Activated T-cell treated with anti-CD3 and anti-CD28 coated beads, Interleukin-2, amount 50 U/mL, for 1 hour (primary cell): ENCODE measurements around the gene CGA.
"Not testable (repeated sequence)": the region's sequence is repeated elsewhere in the genome, so short reads cannot be mapped to it uniquely, and the experiment has no call there.

Source experiments
- DNase-seq: peaks from one replicate; pipeline ENCODE4 v3.0.0-alpha.2; 2020

The CGA gene

GRCh38 chr6:87095087-87095509 is at the start of gene CGA:
Gene CGA, minus strand, starts transcription at chr6:87095106. Its CDS starts 6,906 bp downstream, at chr6:87088200.
- DNase-seq, result no peak

GRCh38 chr6:87139927-87140326 is 45.0 kb upstream of the CGA start:
- not testable (repeated sequence) for DNase-seq

DNA sequence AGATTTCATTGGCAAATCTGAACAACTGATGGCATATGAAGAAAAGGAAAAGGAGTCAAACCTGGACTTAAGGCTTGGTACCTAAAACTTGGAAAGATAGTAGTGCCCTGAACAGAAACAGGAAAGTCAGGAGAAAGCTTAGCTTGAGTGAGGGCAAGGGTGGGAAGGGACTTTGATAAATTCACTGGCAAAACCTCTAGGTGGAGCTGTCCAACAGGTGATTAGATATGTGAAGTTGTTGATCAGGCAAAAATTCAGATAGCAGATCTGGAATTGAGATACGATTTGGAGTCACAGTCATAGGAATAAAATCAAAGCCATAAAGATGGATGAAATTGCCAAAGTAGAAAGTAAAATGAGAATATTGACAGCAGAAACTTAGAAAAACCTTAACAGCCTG is 44.3 kb upstream of the CGA start:
- DNase-seq, result no peak

DNA sequence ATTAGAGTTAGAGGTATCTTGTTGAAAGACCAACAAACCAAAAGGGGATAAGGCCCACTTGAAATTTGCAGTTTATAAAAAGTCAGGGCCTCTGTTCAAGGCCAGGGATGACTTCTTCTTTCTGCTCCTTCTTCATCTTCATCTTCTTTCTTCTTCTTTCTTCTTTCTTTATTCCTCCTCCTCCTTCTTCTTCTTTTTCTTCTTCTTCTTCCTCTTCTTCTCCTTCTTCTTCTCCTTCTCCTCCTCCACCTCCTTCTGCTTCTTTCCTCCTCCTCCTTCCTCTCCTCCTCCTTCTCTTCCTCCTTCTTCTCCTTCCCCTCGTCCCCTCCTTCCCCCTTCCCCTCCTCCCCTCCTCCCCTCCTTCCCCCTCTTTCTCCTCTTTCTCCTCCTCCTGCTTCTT is 42.1 kb upstream of the CGA start:
- no peak for DNase-seq

GRCh38 chr6:87127737-87128136 is 32.8 kb upstream of the CGA start:
- no peak for DNase-seq

GRCh38 chr6:87126501-87126900 is 31.6 kb upstream of the CGA start:
- no peak for DNase-seq

DNA sequence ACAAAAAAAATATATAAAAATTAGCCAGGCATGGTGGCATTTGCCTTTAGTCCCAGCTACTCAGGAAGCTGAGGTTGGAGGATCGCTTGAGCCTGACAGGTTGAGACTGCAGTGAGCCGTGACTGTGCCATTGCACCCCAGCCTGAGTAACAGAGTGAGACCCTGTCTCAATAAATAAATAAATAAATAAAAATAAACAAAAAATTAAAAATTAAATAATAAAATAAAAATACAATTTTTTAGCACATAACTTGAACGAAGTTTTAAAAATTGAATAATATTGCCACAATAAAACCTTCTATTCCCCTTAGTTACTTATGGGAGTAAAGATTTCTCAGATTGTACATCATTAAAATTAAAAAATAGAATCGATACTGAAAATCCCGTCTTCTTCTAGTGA is 29.2 kb upstream of the CGA start:
- no peak for DNase-seq

- no peak for DNase-seq
Measured at GRCh38 chr6:87122477-87122876, 27.6 kb upstream of the CGA start.

DNA sequence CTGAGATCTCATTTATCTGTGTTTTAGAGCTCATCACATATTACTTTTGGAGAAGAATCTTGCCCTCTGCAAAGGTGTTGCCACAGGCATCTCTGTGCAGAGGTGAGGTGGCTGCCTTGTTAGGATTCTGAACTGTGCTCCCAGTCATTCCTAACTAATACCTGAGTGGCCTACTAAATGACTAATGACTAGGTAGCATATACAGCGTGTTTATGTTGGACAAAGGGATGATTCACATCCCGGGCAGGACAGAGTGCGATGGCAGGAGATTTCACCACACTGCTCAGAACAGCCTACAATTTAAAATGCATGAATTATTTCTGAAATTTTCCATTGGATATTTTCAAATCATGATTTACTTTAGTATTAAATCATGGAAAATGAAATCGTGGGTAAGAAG is 23.1 kb upstream of the CGA start:
- DNase-seq, result no peak

DNA sequence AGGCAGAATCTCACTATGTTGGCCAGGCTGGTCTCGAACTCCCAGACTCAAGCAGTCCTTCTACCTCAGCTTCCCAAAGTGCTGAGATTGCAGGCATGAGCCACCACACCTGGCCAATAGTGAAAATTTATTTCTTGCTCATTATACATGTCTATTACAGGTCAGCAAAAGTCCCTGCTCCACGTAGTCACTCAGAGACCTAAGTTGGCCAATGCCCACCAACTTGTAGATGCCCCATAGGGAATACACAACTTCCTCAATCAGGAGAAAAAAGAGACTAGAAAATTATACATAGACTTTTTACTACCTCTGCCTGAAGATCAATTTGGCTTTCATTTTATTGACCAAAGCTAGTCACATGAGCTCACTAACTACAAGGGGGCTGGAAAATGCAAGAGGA is 22.0 kb upstream of the CGA start:
- no peak for DNase-seq

- no peak for DNase-seq
Measured at GRCh38 chr6:87115402-87116135, 20.7 kb upstream of the CGA start.

GRCh38 chr6:87110636-87111035 is 15.7 kb upstream of the CGA start:
- DNase-seq, result no peak

GRCh38 chr6:87105823-87106222 is 10.9 kb upstream of the CGA start:
- DNase-seq, result no peak

GRCh38 chr6:87104667-87105066 is 9.8 kb upstream of the CGA start:
- no peak for DNase-seq

DNA sequence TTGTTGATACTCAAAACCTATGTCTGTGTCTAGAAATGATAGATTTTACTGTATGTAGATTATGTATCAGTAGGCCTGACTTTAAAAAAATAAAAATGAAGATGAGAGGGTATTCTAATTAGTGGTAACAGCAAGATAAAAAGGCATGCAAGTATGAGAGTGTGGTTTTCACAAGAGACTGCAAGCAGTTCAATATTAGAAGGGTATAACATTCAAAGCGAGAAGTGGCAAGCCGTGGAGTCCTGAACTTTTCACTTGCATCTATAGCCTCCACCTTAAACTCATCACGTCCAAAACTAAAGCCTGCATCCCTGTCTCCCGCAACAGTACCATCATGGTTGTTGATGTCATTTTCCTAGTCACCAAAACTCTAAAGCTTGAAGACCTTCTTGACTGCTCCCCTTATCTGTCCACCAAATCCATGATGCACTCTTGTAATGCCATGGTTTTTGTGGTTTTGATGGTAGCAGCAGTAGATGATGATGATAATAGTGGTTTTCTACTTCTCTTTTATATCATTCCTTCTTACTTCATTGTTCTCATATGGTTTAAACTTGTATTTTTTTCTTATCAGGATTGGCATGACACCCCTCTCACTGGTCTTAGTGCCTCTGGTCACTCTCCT is 9.2 kb upstream of the CGA start:
- no peak for DNase-seq

- DNase-seq, result no peak
Measured at GRCh38 chr6:87102151-87102621, 7.3 kb upstream of the CGA start.

DNA sequence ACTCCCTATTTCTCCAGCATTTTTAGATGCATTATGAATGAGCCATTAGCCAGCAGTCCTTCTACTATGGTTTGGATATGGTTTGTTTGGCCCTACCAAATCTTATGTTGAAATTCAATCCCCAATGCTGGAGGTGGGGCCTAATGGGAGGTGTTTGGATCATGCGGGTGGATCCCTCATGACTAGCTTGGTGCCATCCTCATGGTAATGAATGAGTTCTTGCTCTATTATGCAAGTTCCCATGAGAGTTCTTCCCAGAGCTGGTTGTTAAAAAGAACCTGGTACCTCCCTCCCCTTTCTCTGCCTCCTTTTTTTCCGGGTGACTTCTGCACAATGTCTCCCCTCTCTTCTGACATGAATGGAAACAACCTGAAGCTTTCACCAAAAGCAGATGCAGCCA is 6.2 kb upstream of the CGA start:
- no peak for DNase-seq

- no peak for DNase-seq
Measured at GRCh38 chr6:87100216-87100615, 5.3 kb upstream of the CGA start.

DNA sequence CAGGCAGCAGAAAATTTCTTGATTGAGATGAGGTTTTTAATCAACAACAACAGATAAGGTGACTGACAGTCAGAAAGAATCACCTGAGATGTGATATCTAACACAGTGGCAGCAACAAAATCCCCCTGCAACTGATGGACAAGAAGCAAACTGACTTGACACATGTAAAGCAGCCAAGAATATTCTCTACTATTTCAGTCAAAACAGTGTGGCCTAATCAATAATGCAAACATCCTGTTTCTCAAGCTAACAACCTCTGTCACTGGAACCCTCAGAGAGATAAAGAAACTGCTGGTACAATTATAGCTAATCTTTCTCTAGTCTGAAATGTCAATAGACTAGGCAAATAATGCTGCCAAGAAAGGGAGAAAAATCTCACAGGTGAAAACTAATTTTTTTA is 4.6 kb upstream of the CGA start:
- no peak for DNase-seq

DNA sequence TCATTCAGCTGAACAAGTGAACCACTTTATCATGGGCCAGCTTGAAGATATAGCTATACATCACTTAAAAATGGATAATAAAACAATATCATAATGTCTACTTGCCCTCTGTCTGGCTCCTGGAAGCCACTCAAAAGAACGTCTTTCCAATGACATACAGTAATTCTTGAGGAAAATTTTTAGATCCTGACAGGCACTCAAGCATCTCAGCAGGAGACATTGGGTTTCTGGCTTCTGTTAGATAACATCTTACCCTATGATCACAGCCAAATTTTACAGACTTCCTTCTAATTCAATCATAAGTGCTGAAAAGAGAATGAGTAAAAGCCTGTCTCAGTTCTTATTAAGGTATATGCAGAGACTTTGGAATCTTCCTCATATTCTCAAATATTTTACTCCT is 330 bp downstream of the CGA start:
- no peak for DNase-seq

- no peak for DNase-seq
Measured at GRCh38 chr6:87093651-87094050, 1.3 kb downstream of the CGA start.

DNA sequence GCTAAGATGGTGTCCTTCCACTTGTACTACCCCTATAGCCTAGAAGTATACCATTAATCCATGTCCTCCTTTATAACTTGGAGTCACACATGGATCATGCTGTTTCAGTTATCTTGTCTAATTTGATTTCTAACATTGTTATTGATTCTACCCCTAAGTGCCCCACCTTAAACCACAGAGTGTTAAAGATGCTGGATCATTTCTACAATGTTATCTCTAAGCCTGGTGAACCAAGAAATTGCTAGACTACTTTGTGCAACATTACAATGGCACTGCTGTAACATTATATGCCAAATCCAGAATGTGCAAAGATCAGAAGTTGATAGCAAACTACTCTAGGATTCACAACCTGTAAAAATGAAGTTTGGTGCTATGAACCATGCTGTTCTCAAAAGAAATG is 1.7 kb downstream of the CGA start:
- no peak for DNase-seq

DNA sequence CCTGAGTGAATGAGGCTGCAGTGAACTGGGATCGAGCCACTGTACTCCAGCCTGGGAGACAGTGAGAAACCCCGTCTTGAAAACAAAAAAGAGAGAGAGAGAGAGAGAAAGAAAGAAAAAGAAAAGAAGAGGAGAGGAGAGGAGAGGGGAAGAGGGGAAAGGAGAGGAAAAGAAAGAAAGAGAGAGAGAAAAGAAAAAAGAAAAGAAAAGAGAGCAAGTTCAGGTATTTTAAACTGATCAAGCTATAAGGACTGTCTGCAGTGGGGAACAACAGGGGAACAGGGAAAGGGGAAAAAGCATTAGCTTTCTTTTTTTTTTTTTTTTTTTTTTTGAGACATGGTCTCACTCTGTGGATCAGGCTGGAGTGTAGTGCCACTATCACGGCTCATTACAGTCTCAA is 2.5 kb downstream of the CGA start:
- no peak for DNase-seq

DNA sequence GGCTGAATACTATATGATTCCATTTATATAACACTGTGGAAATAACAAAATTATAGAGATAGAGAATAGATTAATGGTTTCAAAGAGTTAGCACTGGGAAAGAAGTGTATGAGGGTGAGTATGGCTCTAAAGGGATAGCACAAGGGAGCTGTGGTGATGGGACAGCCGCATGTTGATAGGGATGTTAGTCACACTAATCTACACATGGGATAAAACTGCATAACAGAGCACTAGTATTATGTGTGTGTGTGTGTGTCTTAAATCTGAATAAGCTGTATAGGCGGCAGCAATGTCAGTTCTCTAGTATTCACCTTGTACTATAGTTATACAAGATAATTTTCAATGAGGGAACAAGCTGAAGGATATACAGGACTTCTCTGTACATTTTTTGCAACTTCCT is 5.8 kb downstream of the CGA start:
- DNase-seq, result no peak

GRCh38 chr6:87088076-87088475 is 6.8 kb downstream of the CGA start:
- no peak for DNase-seq
